NCI-H774 (cell line): ENCODE data around the gene GET4.
"Not testable (repeated sequence)": the region's sequence is repeated elsewhere in the genome, so short reads cannot be mapped to it uniquely, and the experiment has no call there.

Experiments used
- DNase-seq: peaks from one replicate; lab custom pipeline; 2025; lab: John Stamatoyannopoulos, UW

GET4 gene

GRCh38 chr7:930975-931758, 54.8 kb downstream of the GET4 start:
- DNase-seq, result no peak

DNA sequence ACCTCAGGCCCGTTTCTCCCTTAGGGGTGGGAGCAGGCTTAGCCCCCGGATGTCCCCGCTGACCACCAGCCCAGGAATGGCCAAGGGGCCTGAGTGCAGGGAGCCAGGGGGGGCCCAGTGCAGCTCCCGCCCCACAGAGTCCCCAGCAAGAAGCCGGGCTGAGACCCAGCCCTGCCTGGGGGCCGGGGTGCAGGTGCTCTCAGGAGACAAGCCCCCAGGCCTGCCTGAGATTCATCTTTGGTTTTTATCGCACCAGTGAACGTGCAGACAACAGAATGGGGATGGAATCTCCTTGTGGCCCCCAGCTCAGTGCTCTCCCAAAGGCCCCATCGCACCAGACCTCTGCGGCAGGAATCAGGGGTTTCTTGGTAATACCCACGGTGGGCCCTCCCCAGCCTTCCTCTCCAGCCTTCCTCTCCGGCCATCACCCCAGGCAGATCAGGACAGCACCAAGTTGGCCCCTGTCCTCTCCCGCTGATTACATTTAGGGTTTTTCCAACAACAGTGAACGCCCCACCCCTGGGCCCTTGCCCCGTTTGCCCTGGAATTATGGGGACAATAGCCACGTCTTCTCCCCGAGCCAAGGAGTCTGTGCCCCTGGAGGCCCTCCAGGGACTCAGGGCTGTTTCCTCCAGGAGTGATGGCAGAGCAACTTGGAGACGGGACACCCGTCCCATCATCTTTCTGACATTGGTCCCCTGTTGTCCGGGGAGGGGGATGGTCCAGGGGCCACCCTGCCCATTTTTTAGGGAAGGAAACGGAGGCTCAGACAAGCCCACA, 55.7 kb downstream of the GET4 start:
- no peak for DNase-seq

- DNase-seq, result no peak
Observed at GRCh38 chr7:932651-932975, 56.3 kb downstream of the GET4 start.

DNA sequence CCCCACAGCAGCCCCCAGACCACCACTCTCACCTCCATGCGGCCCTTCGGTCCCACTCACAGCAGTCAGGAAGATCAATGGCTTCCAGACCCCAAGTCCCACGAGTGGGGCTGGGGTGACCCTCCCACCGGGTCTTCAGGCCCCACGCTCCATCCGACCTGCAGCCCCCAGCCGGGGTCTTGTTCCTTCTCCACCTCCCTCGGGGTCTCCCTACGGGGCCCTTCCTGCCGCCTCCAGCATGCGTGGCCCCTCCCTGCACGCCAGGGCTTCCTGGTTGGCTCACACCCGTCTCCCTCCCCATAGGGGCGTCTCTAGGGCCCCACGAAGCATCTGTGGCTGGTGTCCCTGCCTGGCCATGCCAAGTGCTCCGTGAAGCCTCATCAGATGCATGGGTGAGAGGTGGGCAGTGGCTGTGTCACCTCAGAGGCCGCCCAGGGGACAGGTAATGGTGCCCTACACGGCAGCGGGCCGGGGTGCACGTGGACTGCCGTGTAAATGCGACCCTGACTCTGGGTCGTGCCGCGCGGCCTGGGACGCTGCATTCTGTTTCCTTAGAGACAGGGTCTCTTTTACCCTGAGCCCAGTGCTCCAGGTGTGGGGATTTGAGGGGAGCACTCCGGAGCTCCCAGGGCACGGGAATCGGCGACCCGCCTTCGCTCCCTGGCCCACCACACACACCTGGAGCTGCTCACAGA, 58.3 kb downstream of the GET4 start:
- no peak for DNase-seq

DNA sequence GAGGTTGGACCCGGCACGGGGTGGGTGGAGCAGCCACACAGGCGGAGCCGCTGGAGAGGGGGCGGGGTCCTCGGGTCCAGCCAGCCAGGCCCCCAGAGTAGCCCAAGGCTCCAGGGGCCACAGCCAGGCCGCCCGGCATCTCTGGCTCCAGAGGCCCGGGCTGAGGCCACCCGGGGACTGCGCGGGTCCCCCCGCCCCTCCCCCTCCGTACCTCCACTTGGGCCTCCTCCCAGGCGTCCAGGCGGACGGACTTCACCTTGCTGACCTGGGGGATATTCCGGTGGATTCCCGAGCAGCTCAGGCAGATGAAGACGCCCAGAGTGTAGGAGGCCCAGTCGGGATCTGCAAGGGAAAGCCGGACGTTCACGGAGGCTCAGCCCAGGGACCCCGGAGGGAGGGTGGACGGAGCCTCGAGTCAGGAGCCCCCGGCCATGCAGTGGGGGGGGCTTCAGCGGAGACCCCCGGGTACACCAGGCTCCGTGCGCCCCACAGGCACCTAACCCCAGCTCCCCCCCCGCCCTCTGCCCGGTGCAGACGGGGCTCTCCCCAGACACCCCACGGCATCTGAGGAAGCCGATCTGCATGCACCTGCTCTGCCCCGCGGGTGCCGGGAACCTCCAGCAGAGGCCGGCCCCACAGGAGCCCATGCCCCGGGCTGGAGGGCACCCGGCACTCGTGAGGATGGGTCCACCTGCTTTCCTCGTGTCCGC, 59.0 kb downstream of the GET4 start:
- DNase-seq, result no peak

GRCh38 chr7:935874-936385, 59.6 kb downstream of the GET4 start:
- DNase-seq, result no peak

GRCh38 chr7:936386-937054, 60.2 kb downstream of the GET4 start:
- DNase-seq, result no peak

DNA sequence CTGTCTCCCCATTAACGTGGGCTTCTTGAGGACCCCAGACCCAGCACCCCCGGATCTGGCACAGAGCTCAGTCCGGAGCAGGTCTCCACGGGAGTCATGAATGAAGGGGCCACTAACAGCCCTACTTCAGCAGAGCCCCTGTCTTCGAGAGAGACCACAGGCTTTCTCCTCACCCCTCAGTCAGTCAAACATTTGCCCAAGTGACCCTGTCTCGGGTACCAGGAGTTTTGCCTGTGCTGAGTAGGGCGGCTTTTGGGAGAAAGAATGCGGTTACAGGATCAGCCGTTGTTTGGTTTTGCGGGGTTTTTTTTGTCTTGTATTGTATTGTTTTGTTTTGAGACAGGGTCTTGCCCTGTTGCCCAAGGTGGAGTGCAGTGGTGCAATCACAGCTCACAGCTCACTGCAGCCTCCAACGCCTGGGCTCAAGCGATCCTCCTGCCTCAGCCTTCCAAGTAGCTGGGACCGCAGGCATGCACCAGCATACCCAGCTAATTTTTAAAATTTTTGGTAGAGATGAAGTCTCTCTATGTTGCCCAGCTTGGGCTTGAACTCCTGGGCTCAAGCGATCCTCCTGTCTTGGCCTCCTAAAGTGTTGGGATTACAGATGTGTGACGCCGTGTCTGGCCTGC, 61.6 kb downstream of the GET4 start:
- DNase-seq, result no peak

DNA sequence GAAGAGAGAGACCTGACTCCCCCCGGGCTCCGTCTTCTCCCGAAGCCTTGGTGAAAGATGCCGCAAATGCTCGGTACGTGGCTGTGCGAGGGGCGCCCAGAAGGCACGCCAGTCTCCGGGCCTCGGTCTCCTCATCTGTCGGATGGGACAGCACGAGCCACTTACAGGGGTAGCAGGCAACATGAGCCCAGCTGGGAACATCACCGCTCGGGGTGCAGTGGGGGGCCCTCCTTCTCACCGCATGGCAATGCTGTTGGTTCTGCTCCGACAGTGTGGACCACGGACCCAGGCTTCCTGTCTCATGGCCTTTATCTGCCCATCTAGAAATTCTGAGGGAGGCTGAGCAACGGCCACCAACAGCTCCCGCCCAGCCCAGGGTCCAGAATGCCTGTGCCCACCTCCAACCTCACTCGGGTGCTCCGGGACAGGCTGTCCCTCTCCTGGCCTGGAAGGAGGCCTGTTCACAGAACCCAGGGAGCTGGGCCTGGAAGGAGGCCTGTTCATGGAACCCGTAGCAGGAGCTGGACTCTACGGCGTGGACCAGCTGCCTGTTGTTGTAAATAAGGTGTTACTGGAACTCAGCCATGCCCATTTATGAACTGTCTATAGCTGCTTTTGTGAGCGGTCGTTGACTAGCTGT, 62.3 kb downstream of the GET4 start:
- DNase-seq, result no peak

- no peak for DNase-seq
Observed at GRCh38 chr7:939843-940242, 63.5 kb downstream of the GET4 start.

DNA sequence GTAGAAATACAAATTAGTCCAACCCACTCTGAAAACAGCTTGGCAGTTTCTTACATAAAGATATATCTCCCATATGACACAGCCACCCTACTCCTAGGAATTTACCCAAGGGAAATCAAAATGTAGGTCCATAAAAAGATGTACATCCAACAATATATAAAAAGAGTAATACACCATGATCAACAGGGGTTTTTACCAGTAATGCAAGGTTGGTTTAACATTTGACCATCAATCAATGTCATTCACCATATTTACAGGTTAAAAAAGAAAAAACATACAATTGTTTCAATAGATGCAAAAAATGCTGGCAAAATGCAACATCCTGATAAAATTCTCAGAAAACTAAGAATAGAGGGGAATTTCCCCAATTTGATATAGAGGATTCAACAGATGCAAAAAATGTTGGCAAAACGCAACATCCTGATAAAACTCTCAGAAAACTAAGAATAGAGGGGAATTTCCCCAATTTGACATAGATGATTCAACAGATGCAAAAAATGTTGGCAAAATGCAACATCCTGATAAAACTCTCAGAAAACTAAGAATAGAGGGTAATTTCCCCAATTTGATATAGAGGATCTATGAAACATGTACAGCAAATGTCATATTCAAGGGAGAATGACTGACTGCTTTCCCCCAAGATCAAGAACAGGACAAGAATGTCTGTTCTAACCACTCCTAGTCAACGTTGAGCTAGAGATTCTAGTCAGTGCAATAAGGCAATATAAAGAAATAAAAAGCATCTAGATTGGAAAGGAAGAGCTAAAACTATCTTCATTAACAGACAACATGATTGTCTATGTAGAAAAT, 64.5 kb downstream of the GET4 start:
- no peak for DNase-seq

GRCh38 chr7:943793-944192, 67.4 kb downstream of the GET4 start:
- not testable (repeated sequence) for DNase-seq

GRCh38 chr7:944744-945143, 68.4 kb downstream of the GET4 start:
- no peak for DNase-seq

DNA sequence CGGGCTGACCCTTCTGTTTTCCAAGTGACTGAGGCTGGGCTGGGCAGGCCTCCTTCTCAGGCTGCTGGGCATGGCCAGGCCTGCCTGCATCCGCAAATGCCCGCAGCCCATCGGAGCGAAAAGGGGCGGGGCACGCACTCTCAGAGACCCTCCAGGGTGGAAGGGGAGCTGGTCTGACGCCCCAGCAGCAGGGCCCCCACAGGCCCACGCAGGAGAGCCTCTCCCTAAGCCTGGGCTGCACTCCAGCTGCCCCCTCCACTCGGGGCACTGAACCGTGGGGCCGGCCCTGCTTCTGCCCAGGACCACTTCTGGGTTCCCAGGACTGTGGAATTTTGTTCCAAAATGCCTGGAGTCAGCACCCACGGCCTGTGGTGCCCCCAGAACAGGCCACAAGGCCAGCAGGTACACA, 68.8 kb downstream of the GET4 start:
- DNase-seq, result no peak

GRCh38 chr7:945556-946255, 69.4 kb downstream of the GET4 start:
- DNase-seq, result peak; percentile 62
